WI38 (cell line): ENCODE data around the gene HIVEP2.
A peak's percentile ranks its signal among the peaks of the same experiment; 100 is the strongest.

Experiments used
- H3K4me3 ChIP-seq: 2 replicates; pipeline ENCODE4 v1.5.1; 2011; ENCODE audit warnings: low read depth, mild to moderate bottlenecking, control low read depth, low read length
- CTCF ChIP-seq: IDR thresholded peaks from 2 replicates; pipeline ENCODE4 v1.5.1; 2012; ENCODE audit warnings: low read depth, mild to moderate bottlenecking, control low read depth, low read length

The HIVEP2 gene

GRCh38 chr6:142945446-142946180 is 637 bp upstream of the HIVEP2 start:
- H3K4me3 ChIP-seq = peak overlapping the region; percentile 95
- no peak for TF ChIP-seq CTCF

- TF ChIP-seq CTCF = no peak
- H3K4me3 ChIP-seq = peak overlapping the region; percentile 95
These were observed 590 bp downstream of the HIVEP2 start for GRCh38 chr6:142944124-142945048.

- peak overlapping the region; percentile 95 for H3K4me3 ChIP-seq
- no peak for TF ChIP-seq CTCF
These were observed 1.3 kb downstream of the HIVEP2 start for GRCh38 chr6:142943711-142944123.

GRCh38 chr6:142942805-142943227 is 2.2 kb downstream of the HIVEP2 start:
- no peak for TF ChIP-seq CTCF
- no peak overlapping the region for H3K4me3 ChIP-seq

GRCh38 chr6:142942238-142942637 is 2.7 kb downstream of the HIVEP2 start:
- H3K4me3 ChIP-seq = no peak overlapping the region
- no peak for TF ChIP-seq CTCF

- TF ChIP-seq CTCF = no peak
- H3K4me3 ChIP-seq = no peak overlapping the region
These were observed 4.0 kb downstream of the HIVEP2 start for GRCh38 chr6:142941018-142941417.

- no peak overlapping the region for H3K4me3 ChIP-seq
- no peak for TF ChIP-seq CTCF
These were observed 4.5 kb downstream of the HIVEP2 start for GRCh38 chr6:142940487-142940886.
